DND-41 (cell line): ENCODE data around the gene PIK3CD.

Experiments
- ATAC-seq: fragments of 200-7000 bp; cut with Tn5 transposase; 3 replicates; pipeline ENCODE4 v1.9.1; 2021; ENCODE audit warnings: low read depth; ENCODE audit not compliant: insufficient read depth
- DNase-seq: peaks from one replicate; pipeline ENCODE4 v3.0.0-alpha.2; 2020
- H2AFZ ChIP-seq: 2 replicates; pipeline ENCODE4 v1.6.0; 2012; ENCODE audit warnings: low read depth, low read length
- H3K27ac ChIP-seq: 2 replicates; pipeline ENCODE4 v1.5.1; 2012; ENCODE audit warnings: low read length, inconsistent platforms
- H3K27me3 ChIP-seq: fragments of 200-600 bp; sonication (generic); 2 replicates; pipeline ENCODE4 v1.6.0; 2012; ENCODE audit warnings: low read length, mild to moderate bottlenecking, inconsistent platforms; ENCODE audit not compliant: insufficient read depth, poor library complexity
- H3K36me3 ChIP-seq: 2 replicates; pipeline ENCODE4 v1.5.1; 2012; ENCODE audit warnings: low read length, inconsistent platforms; ENCODE audit not compliant: insufficient read depth
- H3K4me1 ChIP-seq: 2 replicates; pipeline ENCODE4 v1.5.1; 2012; ENCODE audit warnings: mild to moderate bottlenecking, low read length; ENCODE audit not compliant: insufficient read depth
- H3K4me2 ChIP-seq: 2 replicates; pipeline ENCODE4 v1.6.0; 2012; ENCODE audit warnings: mild to moderate bottlenecking, moderate library complexity, low read length, inconsistent platforms; ENCODE audit not compliant: insufficient read depth
- H3K4me3 ChIP-seq, 2 experiments: fragments of 200-600 bp in 1 of 2; shearing (Covaris generic) in 1 of 2; 2 replicates each; pipeline ENCODE4 v1.5.1; 2012 to 2016; ENCODE audit warnings: inconsistent platforms in 2 of 2, low read length in 2 of 2, mild to moderate bottlenecking in 2 of 2, low read depth in 1 of 2, moderate library complexity in 1 of 2
- H3K79me2 ChIP-seq: 2 replicates; pipeline ENCODE4 v1.6.0; 2012; ENCODE audit warnings: low read length, inconsistent platforms; ENCODE audit not compliant: insufficient read depth
- H3K9ac ChIP-seq: 2 replicates; pipeline ENCODE4 v1.6.0; 2012; ENCODE audit warnings: low read depth, mild to moderate bottlenecking, inconsistent platforms, low read length, moderate library complexity
- H3K9me3 ChIP-seq: 2 replicates; pipeline ENCODE4 v1.5.1; 2012; ENCODE audit warnings: low read length, moderate library complexity, mild to moderate bottlenecking, inconsistent platforms; ENCODE audit not compliant: insufficient read depth, severe bottlenecking
- H4K20me1 ChIP-seq: 2 replicates; pipeline ENCODE4 v1.6.0; 2012; ENCODE audit warnings: low read length; ENCODE audit not compliant: insufficient read depth
- EZH2 ChIP-seq: IDR thresholded peaks from 3 replicates; pipeline ENCODE4 v1.6.1; 2012; ENCODE audit warnings: borderline replicate concordance, low read depth, mild to moderate bottlenecking, moderate library complexity, low read length, inconsistent platforms; ENCODE audit not compliant: severe bottlenecking
- TF ChIP-seq, protein P1 (sequence below): IDR thresholded peaks from 2 replicates; pipeline ENCODE4 v1.5.1; 2012; ENCODE audit warnings: borderline replicate concordance, low read length, moderate library complexity, mild to moderate bottlenecking; ENCODE audit not compliant: poor library complexity, severe bottlenecking; ENCODE audit errors: extremely low read depth

The PIK3CD gene

GRCh38 chr1:9603307-9603706 is 48.2 kb upstream of the PIK3CD start:
- TF ChIP-seq EZH2 = no peak
- TF ChIP-seq, protein P1, sequence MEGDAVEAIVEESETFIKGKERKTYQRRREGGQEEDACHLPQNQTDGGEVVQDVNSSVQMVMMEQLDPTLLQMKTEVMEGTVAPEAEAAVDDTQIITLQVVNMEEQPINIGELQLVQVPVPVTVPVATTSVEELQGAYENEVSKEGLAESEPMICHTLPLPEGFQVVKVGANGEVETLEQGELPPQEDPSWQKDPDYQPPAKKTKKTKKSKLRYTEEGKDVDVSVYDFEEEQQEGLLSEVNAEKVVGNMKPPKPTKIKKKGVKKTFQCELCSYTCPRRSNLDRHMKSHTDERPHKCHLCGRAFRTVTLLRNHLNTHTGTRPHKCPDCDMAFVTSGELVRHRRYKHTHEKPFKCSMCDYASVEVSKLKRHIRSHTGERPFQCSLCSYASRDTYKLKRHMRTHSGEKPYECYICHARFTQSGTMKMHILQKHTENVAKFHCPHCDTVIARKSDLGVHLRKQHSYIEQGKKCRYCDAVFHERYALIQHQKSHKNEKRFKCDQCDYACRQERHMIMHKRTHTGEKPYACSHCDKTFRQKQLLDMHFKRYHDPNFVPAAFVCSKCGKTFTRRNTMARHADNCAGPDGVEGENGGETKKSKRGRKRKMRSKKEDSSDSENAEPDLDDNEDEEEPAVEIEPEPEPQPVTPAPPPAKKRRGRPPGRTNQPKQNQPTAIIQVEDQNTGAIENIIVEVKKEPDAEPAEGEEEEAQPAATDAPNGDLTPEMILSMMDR = no peak
- no peak overlapping the region for H3K4me2 ChIP-seq
- no peak for DNase-seq
- H3K36me3 ChIP-seq = peaks cover 92% of the 10 kb centered on the region
- H3K27me3 ChIP-seq = no peaks in the 10 kb centered on the region
- no peaks in the 10 kb centered on the region for H3K9me3 ChIP-seq
- no peak for ATAC-seq
- H3K79me2 ChIP-seq = no peaks in the 10 kb centered on the region; the same call in 1 of the 2 replicates
- no peak overlapping the region for H3K27ac ChIP-seq
- no peak overlapping the region for H2AFZ ChIP-seq
- H4K20me1 ChIP-seq = peaks cover 35% of the 10 kb centered on the region
- no peak overlapping the region for H3K9ac ChIP-seq
- H3K4me3 ChIP-seq = no peak overlapping the region
- no peaks in the 10 kb centered on the region for H3K4me1 ChIP-seq

DNA sequence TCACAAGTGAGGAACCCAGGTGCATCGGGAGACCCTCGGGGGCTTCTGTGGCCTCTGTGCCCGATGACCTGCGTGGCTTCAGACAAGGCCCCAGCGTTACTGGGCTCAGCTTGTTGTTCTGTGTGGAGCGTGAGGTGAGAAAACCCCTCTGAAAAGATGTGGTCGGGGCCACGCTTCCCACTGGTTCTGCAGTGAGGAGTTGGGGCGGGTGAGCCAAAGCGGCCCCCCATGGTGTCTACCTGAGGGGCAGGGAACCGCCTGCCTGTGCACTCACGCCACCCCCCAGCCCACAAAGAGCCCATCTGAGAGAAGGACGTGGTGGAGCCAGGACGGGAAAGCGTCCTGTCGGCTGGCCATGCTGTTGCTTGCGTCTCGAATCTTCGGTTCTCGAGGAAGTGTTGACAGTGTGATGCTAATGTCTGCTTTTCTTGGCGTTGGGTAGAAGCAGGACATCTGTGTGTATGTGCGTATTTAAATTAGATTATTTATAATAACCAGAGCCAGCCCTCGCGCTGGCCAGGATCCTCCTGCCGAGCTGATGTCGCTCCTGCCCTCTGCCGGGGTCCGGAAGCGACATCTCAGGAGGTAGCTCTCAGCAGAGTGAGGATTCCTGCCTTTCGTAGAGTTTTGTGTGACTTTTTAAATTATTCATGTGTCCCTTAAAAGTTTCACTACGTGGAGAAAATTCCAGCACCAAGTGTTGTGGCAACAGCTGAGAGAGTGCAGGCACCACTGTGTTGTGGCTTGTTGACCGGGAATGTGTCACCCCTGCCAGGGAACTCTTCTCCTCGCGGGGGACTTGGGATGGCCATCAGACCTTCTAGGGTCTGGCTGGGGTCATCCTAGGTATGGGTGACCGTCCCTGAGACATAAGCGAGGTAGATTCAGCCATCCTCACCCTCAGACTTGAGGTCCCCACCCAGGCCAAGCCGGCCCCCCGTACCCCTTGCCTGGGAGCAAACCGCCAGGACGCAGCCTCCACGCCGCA is 47.5 kb upstream of the PIK3CD start:
- Histone ChIP-seq H4K20me1 (peaks cover 34% of the 10 kb centered on the region), H3K27ac (no peak overlapping the region), H3K79me2 (no peaks in the 10 kb centered on the region; the same call in 1 of the 2 replicates), H3K4me1 (no peaks in the 10 kb centered on the region), H3K4me2 (no peak overlapping the region), H3K4me3 (no peak overlapping the region), H3K27me3 (no peaks in the 10 kb centered on the region), H2AFZ (no peak overlapping the region), H3K36me3 (peaks cover 93% of the 10 kb centered on the region), H3K9ac (no peak overlapping the region), H3K9me3 (no peaks in the 10 kb centered on the region)
- DNase-seq (no peak), ATAC-seq (no peak)
- TF ChIP-seq, protein P1 = no peak
- TF ChIP-seq EZH2 = no peak

DNA sequence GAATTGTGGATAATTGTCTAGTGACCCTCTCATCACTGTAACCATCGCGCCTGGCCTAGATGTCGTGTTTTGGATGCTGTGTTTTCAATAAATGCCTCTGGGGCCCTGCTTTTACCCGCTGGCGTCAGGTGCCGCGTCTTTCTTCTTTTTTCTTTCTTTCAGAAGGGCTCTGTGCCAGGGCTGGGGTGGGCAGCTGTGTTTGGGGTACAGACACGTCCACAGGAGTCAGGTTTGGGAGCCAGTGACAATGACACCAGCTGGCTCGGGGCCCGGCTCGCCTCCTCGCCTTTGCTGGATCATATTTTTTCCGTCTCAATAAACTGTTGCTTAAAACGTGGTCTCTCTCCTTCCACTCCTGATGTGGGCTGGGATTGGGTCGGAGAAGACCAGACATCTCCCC is 46.7 kb upstream of the PIK3CD start:
- no peaks in the 10 kb centered on the region for H3K9me3 ChIP-seq
- no peak for ATAC-seq

More for the DNA sequence above, 46.7 kb upstream of the PIK3CD start:
- Histone ChIP-seq H3K4me3 (no peak overlapping the region), H3K9ac (no peak overlapping the region), H3K4me2 (no peak overlapping the region), H4K20me1 (peaks cover 37% of the 10 kb centered on the region), H2AFZ (no peak overlapping the region), H3K27ac (no peak overlapping the region), H3K79me2 (no peaks in the 10 kb centered on the region; the same call in 1 of the 2 replicates), H3K36me3 (peaks cover 99% of the 10 kb centered on the region), H3K27me3 (no peaks in the 10 kb centered on the region), H3K4me1 (no peaks in the 10 kb centered on the region)
- TF ChIP-seq, protein P1 = no peak
- TF ChIP-seq EZH2 = no peak
- no peak for DNase-seq
